ENCODE results near the gene AFDN.

DNA sequence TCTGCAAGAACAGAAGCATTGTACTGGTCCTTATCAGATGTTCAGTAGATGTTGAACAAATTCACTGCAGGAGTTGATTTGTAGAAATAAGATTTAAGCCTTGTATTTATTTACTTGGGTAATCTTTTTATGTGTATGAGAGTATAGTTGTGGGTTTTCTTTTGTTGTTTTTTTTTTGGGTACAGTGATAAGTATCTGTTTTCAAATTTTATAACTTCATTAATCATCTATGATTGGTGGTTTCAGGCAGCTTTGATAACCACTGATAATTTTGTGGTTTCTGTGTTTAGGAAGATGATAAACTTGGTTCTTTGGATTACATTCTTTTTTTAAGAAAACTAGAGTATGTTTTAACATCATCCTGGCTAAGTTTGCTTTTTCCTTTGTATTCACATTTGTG is 2.8 kb downstream of the AFDN start:
- TF ChIP-seq CTCF (IDR thresholded peaks at IDR 0.05; ENCODE audit: borderline replicate concordance, extremely low read depth, low read length, poor library complexity, severe bottlenecking): no peak
- no peak for TF ChIP-seq EZH2 (IDR thresholded peaks at IDR 0.05; ENCODE audit: borderline replicate concordance, low read depth, low read length, severe bottlenecking)

Measured in DND-41 (cell line).